Subcutaneous abdominal adipose tissue (tissue), 5 donors: ENCODE results near the gene FCMR.

ENCODE experiments used
- H3K27ac ChIP-seq: one replicate; pipeline ENCODE4 v1.7.0; 2013; ENCODE audit warnings: low read depth, mild to moderate bottlenecking, inconsistent platforms, low read length, moderate library complexity
- H3K27me3 ChIP-seq, 5 donors: one replicate each; pipeline ENCODE4 v1.7.0; 2013; ENCODE audit warnings: low read length in 5 of 5, inconsistent platforms in 1 of 5; ENCODE audit not compliant: control insufficient read depth in 5 of 5, insufficient read depth in 4 of 5
- H3K36me3 ChIP-seq, 5 donors: one replicate each; pipeline ENCODE4 v1.7.0; 2013; ENCODE audit warnings: low read length in 5 of 5; ENCODE audit not compliant: control insufficient read depth in 5 of 5, insufficient read depth in 5 of 5
- H3K4me1 ChIP-seq, 5 donors: one replicate each; pipeline ENCODE4 v1.7.0; 2013; ENCODE audit warnings: low read length in 5 of 5, mild to moderate bottlenecking in 3 of 5, moderate library complexity in 1 of 5; ENCODE audit not compliant: control insufficient read depth in 5 of 5, insufficient read depth in 5 of 5
- H3K4me3 ChIP-seq, 5 donors: one replicate each; pipeline ENCODE4 v1.7.0; 2013; ENCODE audit warnings: low read length in 5 of 5, low read depth in 1 of 5
- H3K9ac ChIP-seq, 5 donors: one replicate each; pipeline ENCODE4 v1.7.0; 2013; ENCODE audit warnings: low read length in 5 of 5, mild to moderate bottlenecking in 4 of 5, moderate library complexity in 3 of 5
- H3K9me3 ChIP-seq, 5 donors: one replicate each; pipeline ENCODE4 v1.7.0; 2013; ENCODE audit warnings: low read length in 5 of 5; ENCODE audit not compliant: control insufficient read depth in 5 of 5
- donor health status: healthy.
- donor health status: healthy.
- donor health status: healthy.
- donor health status: healthy.
- donor health status: healthy.

FCMR gene

DNA sequence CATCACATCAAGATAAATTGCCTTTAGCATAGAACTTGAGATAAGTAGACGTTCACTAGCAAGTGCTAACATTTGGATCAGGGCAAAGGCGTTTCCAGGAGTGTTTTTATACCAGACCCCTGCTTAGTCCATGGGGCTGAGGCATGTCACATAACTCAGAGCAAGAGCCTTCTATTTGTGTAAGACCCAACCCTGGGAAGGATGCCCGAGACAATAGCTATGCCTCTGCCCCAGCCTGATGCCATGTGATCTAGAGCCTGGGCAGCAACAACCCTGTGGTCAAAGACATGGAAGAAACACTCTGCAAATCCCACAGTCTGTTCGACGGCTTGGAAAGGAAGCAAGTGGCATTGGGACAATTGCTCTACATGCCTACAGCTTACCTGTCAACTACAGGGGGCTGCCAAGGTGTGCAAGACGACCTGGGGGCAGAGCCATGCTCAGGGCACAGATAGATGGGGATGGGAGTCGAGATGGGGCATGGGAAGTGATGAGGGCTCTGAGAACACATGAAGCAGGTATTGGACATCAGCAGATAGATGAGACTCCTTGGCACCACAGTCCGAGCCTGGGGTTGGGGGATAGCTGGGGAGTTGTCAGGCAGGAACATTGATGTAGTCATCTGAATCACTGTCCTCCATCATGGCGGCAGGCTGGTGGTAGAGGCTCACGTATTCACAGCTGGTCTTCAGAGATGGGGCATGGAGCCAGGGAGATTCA lies 17.2 kb downstream of the FCMR start:
- Histone ChIP-seq H3K4me1 (peaks cover 0 to 17% (median 6%) of the 10 kb centered on the region in 5 donors), H3K9me3 (no peaks in the 10 kb centered on the region), H3K9ac (no peak overlapping the region), H3K27me3 (peaks cover 0 to 8% (median 0%) of the 10 kb centered on the region in 5 donors), H3K4me3 (no peak overlapping the region), H3K36me3 (no peaks in the 10 kb centered on the region), H3K27ac (no peak overlapping the region)

DNA sequence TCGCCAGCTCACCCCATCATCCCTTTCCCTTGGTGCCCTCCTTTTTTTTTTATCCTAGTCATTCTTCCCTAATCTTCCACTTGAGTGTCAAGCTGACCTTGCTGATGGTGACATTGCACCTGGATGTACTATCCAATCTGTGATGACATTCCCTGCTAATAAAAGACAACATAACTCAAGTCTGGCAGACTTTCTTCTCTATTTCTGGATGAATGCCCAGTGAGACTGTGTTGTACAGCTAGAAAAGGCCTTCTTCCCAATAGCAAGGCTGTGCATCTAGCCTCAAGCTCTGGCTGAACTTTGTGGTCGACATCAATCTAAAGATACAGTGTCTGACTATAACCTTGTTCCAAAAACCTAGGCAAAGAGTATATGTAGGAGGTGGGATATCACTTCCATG lies 18.1 kb downstream of the FCMR start:
- peaks cover 0 to 4% (median 0%) of the 10 kb centered on the region in 5 donors for H3K27me3 ChIP-seq
- peaks cover 0 to 10% (median 0%) of the 10 kb centered on the region in 5 donors for H3K4me1 ChIP-seq
- no peak overlapping the region for H3K9ac ChIP-seq
- no peak overlapping the region for H3K27ac ChIP-seq
- no peaks in the 10 kb centered on the region for H3K36me3 ChIP-seq
- H3K9me3 ChIP-seq: no peaks in the 10 kb centered on the region
- no peak overlapping the region for H3K4me3 ChIP-seq

DNA sequence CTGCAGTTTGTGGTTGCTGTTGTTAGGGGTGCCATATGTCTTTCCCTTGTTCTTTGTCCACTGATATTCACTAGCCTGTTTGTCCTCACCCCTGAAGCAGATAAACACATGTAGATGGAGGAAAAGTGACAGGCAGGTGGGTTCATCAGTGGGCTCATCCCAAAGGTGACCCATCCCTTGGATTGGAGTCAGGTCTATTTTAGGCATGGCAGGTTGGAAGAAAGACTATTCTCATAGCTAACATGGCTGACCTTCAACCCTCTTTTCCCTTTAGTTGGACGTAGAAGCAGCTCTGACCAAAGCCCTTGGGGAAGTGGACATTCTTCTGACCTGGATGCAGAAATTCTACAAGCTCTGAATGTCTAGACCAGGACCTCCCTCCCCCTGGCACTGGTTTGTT lies 19.0 kb downstream of the FCMR start:
- Histone ChIP-seq H3K9ac (no peak overlapping the region), H3K27ac (no peak overlapping the region), H3K36me3 (no peaks in the 10 kb centered on the region), H3K4me3 (no peak overlapping the region), H3K4me1 (peaks cover 0 to 10% (median 0%) of the 10 kb centered on the region in 5 donors), H3K27me3 (peaks cover 0 to 4% (median 0%) of the 10 kb centered on the region in 5 donors), H3K9me3 (no peaks in the 10 kb centered on the region)

DNA sequence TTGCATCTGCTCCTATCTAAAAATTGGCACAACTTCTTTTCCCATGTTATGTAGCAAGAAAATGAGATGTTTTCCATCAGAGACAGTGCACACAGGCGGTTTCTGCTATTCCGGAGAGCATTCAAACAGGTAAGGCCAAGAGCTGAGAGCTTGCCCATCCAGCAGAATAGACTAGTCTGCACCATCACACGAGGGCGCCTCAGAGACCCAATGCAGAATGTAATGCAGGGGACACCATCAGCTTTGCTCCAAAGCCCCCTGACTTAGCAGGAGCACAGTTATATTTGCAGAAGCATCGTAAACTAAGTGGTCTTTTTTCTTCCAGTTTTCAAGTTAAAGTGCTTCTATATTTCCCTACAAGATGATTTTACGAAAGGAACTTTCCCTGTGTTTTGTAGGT lies 19.8 kb downstream of the FCMR start:
- peaks cover 0 to 3% (median 0%) of the 10 kb centered on the region in 5 donors for H3K4me1 ChIP-seq
- H3K27ac ChIP-seq: no peak overlapping the region
- no peak overlapping the region for H3K9ac ChIP-seq
- H3K9me3 ChIP-seq: no peaks in the 10 kb centered on the region
- no peak overlapping the region for H3K4me3 ChIP-seq
- peaks cover 0 to 5% (median 0%) of the 10 kb centered on the region in 5 donors for H3K27me3 ChIP-seq
- H3K36me3 ChIP-seq: no peaks in the 10 kb centered on the region

DNA sequence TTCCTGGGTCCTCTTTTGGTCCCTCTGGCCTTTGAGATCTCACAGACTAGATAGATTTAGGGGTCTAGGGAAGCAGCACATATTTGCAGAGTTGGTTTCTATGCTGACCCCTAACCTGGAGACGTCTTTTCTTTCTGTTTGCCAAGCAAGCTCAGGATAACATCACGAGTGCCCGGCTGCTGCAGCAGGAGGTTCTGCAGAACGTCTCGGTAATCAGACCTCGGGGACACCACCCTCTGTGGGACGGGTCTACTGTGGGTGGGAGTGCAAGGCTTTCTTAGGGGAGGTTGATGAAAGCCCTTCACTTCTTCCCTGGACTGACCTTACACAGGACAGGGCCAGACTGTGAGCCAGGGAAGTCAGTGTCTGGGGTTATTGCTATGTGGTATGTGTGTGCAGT lies 21.6 kb downstream of the FCMR start:
- Histone ChIP-seq H3K4me3 (no peak overlapping the region), H3K4me1 (peaks cover 0 to 8% (median 0%) of the 10 kb centered on the region in 5 donors), H3K9ac (no peak overlapping the region), H3K27me3 (peaks cover 0 to 5% (median 0%) of the 10 kb centered on the region in 5 donors), H3K36me3 (no peaks in the 10 kb centered on the region), H3K27ac (no peak overlapping the region), H3K9me3 (no peaks in the 10 kb centered on the region)

DNA sequence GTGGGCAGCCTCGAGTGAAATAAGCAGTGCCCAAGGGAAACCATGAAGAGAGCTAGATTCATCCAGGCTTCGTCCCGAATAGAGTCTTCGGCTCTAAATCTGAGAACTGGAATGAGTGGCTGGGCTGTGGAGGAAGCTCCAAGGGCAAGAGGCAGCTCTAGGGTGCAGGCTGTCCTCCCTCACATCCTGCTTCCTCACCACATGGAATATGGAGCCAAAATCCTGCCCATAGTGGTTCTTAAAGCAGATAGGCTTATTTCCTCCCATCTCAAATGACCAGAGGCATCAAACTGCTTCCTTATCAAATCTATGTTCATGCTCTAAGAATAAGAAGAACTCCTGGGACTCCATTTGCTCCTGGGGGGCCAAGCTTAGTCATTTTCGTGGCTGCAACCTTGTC lies 22.0 kb downstream of the FCMR start:
- Histone ChIP-seq H3K9me3 (no peaks in the 10 kb centered on the region), H3K9ac (no peak overlapping the region), H3K27ac (no peak overlapping the region)

DNA sequence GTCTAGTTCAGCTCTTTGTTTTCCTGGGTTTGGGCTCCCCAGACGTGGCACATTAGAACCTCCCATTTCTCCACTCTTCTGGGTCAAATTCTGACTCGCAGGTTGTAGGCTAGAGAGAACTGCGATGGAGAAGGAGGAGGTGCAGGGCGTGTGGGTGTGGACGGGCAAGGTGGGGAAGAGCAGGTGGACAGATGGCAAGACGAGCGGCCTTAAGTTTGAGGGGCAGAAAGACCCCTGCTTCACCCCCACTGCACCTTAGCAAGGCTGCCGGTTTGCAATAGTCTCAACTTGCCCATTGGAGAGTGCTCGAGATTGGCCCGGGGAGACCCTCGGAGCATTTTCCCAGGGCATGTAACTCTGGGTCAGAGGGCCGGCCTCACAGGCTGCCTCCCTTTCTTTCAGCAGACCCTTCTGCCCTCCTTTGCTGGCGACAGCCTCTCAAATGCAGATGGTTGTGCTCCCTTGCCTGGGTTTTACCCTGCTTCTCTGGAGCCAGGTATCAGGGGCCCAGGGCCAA lies 22.8 kb downstream of the FCMR start:
- Histone ChIP-seq H3K36me3 (no peaks in the 10 kb centered on the region), H3K4me1 (peaks cover 0 to 8% (median 0%) of the 10 kb centered on the region in 5 donors), H3K27me3 (peaks cover 0 to 5% (median 0%) of the 10 kb centered on the region in 5 donors), H3K9me3 (no peaks in the 10 kb centered on the region), H3K9ac (no peak overlapping the region), H3K4me3 (no peak overlapping the region), H3K27ac (no peak overlapping the region)

More for the DNA sequence above, 22.0 kb downstream of the FCMR start:
- Histone ChIP-seq H3K4me3 (no peak overlapping the region), H3K4me1 (peaks cover 0 to 8% (median 0%) of the 10 kb centered on the region in 5 donors), H3K27me3 (peaks cover 0 to 5% (median 0%) of the 10 kb centered on the region in 5 donors), H3K36me3 (no peaks in the 10 kb centered on the region)

DNA sequence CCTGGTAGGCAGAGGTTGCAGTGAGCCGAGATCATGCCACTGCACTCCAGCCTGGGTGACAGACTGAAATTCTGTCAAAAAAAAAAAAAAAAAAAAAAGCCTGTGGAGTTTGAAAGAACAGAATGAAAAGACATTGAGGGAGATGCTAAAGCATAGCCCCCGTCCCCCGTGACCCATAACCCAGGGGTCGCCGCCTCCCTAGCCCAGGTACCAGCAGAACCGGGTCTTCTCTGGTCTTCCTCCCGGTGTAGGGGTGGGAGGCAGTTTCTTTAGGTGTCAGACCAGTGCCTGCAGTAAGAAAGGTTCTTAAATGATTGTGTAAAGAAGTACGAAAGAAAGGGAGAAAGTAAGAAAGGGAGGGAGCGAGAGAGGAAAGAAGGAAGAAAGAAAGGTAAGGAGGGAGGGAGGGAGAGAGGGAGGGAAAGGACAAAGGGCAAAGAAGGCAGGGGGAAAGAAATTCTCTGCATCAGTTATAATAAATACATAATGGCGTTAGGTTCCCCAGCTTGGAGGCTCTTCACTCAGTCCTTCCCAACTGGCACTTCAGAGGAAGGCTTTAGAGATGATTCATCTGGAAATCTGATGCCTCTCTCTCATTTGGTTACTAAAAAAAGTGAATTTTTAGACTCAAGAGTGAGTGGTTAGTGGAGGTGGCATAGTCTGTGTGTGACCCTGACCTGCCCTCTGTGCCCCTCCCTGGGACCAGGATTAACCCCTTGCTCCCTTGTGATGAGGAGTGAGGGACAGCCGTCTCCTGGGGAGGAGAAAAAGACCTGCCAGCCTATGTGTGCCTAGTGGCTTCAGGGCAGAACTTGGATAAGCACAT lies 23.4 kb downstream of the FCMR start:
- Histone ChIP-seq H3K4me1 (peaks cover 0 to 8% (median 0%) of the 10 kb centered on the region in 5 donors), H3K9me3 (no peaks in the 10 kb centered on the region), H3K27me3 (peaks cover 0 to 5% (median 0%) of the 10 kb centered on the region in 5 donors), H3K27ac (no peak overlapping the region), H3K4me3 (no peak overlapping the region), H3K9ac (no peak overlapping the region), H3K36me3 (no peaks in the 10 kb centered on the region)

DNA sequence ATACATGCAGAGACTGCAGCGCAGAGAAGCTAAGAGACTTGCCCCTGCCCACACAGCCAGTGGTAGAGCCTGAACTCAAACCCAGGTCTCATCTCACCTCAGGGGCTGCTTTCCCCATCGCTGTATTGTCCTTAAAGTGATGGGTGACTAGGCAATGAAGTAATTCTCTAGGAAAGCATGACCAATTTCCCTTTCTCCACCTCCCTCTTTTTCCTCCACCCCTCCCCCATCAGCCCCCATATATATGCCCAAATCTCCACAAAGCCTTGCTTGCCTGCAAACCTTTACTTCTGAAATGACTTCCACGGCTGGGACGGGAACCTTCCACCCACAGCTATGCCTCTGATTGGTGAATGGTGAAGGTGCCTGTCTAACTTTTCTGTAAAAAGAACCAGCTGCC lies 24.6 kb downstream of the FCMR start, which contains the start of gene IL24:
TSS of gene IL24 (plus strand) at position 269 of the 400 bp plus-strand sequence. CDS start 390 bp downstream, outside the sequence.
- H3K9ac ChIP-seq: no peak within 1 kb of the TSS
- H3K4me1 ChIP-seq: peaks cover 0 to 7% (median 2%) of the 10 kb centered on the region in 5 donors
- H3K27ac ChIP-seq: no peak within 1 kb of the TSS
- no peak within 1 kb of the TSS for H3K4me3 ChIP-seq
- no peaks in the 10 kb centered on the region for H3K36me3 ChIP-seq
- H3K27me3 ChIP-seq: peaks cover 0 to 5% (median 0%) of the 10 kb centered on the region in 5 donors
- H3K9me3 ChIP-seq: no peaks in the 10 kb centered on the region

DNA sequence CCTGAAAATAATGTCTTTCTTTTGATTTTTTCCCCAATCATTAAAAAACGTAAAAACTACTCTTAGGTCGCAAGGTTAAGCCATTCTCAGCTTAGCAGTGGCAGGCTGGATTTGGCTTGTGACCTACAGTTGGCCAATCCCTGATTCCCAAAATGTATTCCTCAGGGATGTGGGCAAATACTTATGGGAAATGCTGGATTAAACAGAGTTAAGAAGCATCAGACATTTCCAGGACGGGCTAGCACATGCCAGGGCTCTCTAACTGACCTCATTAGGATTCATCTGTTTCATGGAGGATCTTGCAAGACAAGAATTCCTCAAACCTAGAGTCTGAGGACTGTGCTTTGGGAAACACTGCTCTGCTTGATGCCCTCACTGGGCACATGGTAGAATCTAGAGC lies 25.5 kb downstream of the FCMR start:
- Histone ChIP-seq H3K4me3 (no peak overlapping the region), H3K9ac (no peak overlapping the region), H3K27ac (no peak overlapping the region), H3K9me3 (no peaks in the 10 kb centered on the region), H3K4me1 (peaks cover 0 to 7% (median 2%) of the 10 kb centered on the region in 5 donors), H3K27me3 (peaks cover 0 to 5% (median 0%) of the 10 kb centered on the region in 5 donors), H3K36me3 (no peaks in the 10 kb centered on the region)
